Coronary artery (tissue), 2 donors: ENCODE measurements around the gene SLITRK2.
A peak's percentile ranks its signal among the peaks of the same experiment; 100 is the strongest.

ENCODE experiments used
- DNase-seq: peaks from one replicate; pipeline ENCODE4 v3.0.0-alpha.2; 2017; ENCODE audit warnings: low spot score
- H3K27ac ChIP-seq, 2 donors: fragments of 200-600 bp; sonication (generic); one replicate each; pipeline ENCODE4 v1.5.1; 2016 to 2019
- H3K4me3 ChIP-seq: fragments of 200-600 bp; sonication (generic); 2 replicates; pipeline ENCODE4 v1.5.1; 2016; ENCODE audit warnings: mild to moderate bottlenecking, moderate library complexity
- TF ChIP-seq, protein P1 (sequence below): fragments of 200-600 bp; sonication (generic); IDR thresholded peaks from one replicate; pipeline ENCODE4 v1.5.1; 2019; ENCODE audit warnings: antibody characterized with exemption

SLITRK2 gene, protein sequence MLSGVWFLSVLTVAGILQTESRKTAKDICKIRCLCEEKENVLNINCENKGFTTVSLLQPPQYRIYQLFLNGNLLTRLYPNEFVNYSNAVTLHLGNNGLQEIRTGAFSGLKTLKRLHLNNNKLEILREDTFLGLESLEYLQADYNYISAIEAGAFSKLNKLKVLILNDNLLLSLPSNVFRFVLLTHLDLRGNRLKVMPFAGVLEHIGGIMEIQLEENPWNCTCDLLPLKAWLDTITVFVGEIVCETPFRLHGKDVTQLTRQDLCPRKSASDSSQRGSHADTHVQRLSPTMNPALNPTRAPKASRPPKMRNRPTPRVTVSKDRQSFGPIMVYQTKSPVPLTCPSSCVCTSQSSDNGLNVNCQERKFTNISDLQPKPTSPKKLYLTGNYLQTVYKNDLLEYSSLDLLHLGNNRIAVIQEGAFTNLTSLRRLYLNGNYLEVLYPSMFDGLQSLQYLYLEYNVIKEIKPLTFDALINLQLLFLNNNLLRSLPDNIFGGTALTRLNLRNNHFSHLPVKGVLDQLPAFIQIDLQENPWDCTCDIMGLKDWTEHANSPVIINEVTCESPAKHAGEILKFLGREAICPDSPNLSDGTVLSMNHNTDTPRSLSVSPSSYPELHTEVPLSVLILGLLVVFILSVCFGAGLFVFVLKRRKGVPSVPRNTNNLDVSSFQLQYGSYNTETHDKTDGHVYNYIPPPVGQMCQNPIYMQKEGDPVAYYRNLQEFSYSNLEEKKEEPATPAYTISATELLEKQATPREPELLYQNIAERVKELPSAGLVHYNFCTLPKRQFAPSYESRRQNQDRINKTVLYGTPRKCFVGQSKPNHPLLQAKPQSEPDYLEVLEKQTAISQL

GRCh38 chrX:145817331-145818185 is at the start of gene SLITRK2:
Gene SLITRK2, plus strand, starts transcription at chrX:145817829. Its CDS starts 4,597 bp downstream, at chrX:145822426.
- Histone ChIP-seq H3K27ac (peak within 1 kb of the TSS in 1 of 2 donors; percentile 32), H3K4me3 (peak within 1 kb of the TSS; percentile 63)
- no peak for DNase-seq
- TF ChIP-seq, protein P1, sequence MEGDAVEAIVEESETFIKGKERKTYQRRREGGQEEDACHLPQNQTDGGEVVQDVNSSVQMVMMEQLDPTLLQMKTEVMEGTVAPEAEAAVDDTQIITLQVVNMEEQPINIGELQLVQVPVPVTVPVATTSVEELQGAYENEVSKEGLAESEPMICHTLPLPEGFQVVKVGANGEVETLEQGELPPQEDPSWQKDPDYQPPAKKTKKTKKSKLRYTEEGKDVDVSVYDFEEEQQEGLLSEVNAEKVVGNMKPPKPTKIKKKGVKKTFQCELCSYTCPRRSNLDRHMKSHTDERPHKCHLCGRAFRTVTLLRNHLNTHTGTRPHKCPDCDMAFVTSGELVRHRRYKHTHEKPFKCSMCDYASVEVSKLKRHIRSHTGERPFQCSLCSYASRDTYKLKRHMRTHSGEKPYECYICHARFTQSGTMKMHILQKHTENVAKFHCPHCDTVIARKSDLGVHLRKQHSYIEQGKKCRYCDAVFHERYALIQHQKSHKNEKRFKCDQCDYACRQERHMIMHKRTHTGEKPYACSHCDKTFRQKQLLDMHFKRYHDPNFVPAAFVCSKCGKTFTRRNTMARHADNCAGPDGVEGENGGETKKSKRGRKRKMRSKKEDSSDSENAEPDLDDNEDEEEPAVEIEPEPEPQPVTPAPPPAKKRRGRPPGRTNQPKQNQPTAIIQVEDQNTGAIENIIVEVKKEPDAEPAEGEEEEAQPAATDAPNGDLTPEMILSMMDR = no peak

GRCh38 chrX:145773006-145773405 is 44.6 kb upstream of the SLITRK2 start:
- TF ChIP-seq, protein P1 = no peak
- Histone ChIP-seq H3K4me3 (no peak overlapping the region), H3K27ac (no peak overlapping the region)
- no peak for DNase-seq

DNA sequence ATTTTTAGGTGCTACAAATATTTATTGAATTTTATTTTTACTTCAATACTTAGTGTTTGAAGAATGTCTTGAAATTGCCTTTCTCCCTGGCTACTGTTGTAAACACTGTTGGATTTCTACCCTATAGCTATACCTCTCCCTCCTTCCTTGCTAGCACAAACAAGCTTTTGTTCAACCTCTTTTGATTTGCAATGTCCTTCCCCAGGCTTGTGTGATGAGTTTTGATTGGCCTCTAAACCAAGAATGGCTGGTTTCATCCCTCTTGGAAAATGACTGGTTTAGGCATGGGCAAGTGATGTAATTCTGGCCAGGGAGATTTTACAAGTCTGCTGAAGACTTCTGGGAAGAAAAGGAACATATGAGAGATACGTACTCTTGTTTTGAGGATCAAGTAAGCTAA is 25.3 kb upstream of the SLITRK2 start:
- DNase-seq = no peak

GRCh38 chrX:145803508-145803907 is 14.1 kb upstream of the SLITRK2 start:
- Histone ChIP-seq H3K27ac (no peak overlapping the region), H3K4me3 (no peak overlapping the region)
- TF ChIP-seq, protein P1 = no peak
- no peak for DNase-seq

More for the DNA sequence above, 25.3 kb upstream of the SLITRK2 start:
- TF ChIP-seq, protein P1 = no peak
- no peak overlapping the region for H3K27ac ChIP-seq
- no peak overlapping the region for H3K4me3 ChIP-seq

DNA sequence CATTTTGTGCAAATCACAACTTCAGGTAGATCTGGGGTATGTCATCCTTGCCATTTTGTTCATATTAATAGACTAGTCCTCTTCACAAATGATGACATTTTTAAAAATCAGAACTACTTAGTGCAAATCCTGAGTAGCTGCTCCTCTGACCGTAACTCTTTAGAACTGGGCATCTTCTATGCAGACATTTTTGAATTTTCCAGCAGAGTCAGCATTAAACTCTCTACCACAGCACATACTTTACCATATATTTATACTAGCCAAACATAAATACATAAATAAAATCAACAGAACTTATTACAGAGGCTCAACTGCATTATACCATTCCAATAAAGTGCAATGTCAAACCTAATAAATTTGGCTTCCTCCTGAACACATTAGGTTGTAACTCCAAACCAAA is 4.5 kb upstream of the SLITRK2 start:
- TF ChIP-seq, protein P1 = no peak
- Histone ChIP-seq H3K27ac (no peak overlapping the region), H3K4me3 (no peak overlapping the region)
- DNase-seq = no peak

DNA sequence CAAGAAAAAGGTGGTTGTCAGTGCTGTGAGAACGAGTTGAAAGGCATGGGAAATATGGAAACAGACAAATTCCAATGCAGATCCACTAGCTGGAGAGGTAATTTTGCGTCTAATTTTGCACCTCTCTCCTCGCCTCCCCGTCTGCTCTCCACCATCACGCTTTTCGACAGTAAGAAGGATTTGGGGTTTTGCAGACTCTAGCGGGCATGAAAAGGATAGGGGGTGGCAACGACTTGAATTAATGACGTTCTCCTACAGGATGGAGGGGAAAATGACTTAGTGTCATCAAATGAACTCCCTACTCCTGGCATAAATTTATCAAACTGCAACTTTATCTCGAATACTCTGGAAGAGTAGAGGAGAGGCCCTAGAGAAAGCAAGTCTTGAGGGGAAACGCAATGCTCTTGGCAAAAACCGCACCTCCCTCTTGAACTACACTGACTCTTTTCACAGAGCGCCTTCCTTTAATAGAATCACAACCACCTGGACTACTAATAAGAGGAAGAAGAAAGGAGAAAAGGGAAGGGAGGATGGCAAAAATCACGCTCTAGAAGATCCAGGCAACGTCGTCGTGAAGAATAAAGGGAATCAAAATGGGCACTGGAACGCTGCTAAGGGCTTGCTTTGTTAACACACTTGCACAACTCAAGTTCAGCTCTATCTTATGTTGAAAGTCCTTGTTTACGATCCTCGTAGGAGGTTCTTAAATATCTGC is 871 bp upstream of the SLITRK2 start:
- TF ChIP-seq, protein P1 = no peak
- Histone ChIP-seq H3K4me3 (peak overlapping the region; percentile 63), H3K27ac (no peak overlapping the region)
- no peak for DNase-seq
